HG03558 (cell line): ENCODE data around the gene WLS.

Experiments
- ATAC-seq: cut with Tn5 transposase; IDR thresholded peaks from one replicate; pipeline ENCODE4 v1.9.1; 2021; ENCODE audit warnings: moderate number of reproducible peaks; ENCODE audit not compliant: unreplicated experiment; ENCODE audit errors: extremely low read depth

Gene WLS

DNA sequence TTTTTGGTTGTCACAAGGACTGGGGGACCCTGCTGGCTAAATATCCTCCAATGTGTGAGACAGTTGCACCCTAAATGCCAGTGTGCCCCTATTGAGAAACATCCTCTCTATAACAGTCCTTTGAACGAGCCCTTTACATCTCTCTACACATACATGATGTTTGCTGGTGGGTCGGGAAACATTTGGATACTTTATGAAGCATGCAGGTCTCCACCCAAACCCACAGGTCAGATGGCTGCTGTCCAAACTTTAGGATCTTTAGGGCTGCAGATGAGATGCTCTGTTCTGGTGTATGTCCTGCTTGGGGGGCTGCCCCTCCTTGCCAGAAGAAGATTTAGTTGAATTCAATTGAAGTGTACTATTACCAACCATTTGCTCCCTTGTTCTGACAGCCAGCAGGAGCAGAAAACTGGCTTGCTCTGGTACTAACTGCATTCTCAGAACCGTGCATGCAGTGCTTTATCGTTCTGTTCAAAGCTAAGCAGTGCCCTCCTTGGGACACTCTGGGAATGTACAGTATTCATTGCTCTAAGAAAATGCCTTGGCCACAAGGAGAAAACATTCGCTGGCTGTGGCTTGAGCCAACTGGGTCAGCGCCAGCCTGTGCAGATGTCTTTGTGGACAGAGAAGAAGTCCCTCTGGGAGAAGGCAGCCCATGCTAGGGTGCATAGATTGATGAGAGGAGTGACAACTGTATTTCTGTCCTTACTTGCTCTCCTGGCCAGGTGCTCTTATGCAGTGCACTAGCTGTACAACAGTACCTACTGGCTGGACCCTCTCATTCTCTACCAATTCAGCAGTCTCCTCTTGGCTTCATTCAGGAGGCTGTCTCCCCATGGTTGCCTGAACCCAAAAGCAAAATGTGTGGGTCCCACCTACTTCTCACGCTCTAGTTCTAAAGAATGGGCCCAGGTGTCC is 120.5 kb downstream of the WLS start:
- ATAC-seq, result no peak

- no peak for ATAC-seq
These were observed 124.6 kb downstream of the WLS start for GRCh38 chr1:68107771-68108170.

DNA sequence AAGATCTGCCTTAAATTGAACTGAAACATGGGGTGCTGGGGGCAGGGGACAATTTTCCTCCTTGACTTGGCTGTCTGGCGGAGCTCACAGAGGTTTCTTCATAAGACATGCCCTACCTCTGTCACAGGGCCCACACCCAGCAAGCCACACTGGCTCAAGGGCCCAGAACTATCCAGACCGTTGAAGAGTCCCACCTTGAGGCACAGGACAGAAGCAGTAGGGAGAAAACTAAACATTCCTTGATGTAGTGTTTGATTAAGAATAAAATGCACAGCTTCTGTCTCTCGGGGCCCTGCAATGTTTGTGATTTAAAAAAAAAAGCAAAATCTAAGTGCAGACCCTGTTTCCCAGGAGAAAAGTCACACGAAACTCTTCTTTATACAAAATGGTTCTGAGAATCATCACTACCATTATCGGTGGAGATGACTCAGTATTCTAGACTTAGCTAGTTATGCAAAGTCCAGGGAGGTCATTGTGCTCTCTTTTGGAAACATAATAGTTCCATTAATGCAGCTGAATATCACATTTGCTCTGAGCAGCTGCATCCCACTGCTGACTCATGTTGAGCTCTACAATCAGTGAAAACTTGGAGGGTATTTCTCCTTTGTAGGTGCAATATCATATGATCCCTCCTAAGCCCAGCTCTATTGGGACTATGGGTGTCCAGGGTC is 128.3 kb downstream of the WLS start:
- ATAC-seq, result no peak

- ATAC-seq, result no peak
These were observed 129.2 kb downstream of the WLS start for GRCh38 chr1:68103011-68103545.

GRCh38 chr1:68101829-68102228 is 130.5 kb downstream of the WLS start:
- ATAC-seq, result no peak

GRCh38 chr1:68100571-68100970 is 131.8 kb downstream of the WLS start:
- ATAC-seq, result no peak

GRCh38 chr1:68093737-68094136 is 138.6 kb downstream of the WLS start:
- no peak for ATAC-seq

DNA sequence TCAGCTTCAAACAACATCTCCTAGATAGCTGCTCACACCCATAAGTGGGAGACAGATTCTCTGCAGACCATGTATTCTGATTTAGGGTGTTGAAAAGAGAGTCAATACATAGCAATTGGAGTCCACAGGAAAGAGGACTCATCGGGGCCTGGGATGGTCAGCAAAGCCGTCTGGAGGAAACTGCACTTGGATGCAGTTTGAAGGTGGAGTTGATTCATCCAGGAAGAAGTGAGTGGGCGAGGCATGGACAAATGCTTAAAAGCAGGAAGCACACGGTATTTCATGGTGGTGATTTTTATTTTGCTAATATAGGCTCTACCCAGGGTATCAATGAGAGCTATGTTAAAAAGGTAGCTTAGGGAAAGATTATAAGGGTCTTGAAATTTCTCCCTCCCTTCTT is 145.1 kb downstream of the WLS start:
- ATAC-seq, result no peak

DNA sequence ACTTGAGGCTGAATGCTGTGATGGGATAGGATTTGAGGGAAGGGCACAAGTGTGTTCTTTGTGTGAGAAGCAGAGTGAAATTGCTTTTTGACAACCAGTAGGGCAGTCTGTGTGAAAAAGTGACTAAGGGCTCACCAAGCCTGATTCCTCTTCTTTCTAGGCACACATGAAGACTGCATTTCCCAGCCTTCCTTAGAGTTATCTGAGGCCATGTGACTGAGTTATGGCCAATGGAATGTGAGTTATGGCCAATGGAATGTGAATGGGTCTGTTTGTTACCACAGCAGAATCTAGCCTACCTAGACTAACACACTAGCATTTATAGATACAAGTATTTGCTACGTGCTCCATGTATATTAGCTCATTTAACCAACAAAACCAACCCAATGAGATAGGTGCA is 146.6 kb downstream of the WLS start:
- no peak for ATAC-seq

GRCh38 chr1:68083686-68084085 is 148.6 kb downstream of the WLS start:
- ATAC-seq, result no peak

- no peak for ATAC-seq
These were observed 150.5 kb downstream of the WLS start for GRCh38 chr1:68081775-68082283.

DNA sequence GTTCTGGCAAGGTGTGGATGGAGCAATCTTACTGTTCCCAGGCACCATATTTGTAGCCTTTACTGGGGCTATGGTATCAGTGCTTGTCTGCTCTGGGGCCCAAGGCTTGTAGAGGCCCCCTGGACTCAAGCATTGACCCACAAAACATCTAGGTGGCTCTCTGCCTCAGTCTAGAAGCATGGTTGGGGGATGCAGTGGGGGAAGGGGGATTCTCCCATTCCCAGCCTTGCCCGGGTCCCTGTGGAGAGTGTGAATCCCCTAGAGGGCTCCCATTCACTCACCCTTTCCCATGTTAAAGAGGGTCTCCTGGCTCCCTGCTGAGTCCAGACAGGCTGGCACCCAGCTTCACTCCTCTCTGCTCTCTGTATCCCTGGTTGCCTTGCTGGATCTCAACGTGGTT is 153.7 kb downstream of the WLS start:
- ATAC-seq, result no peak
